Astrocyte (in vitro differentiated cells and primary cell): ENCODE results near the gene GRB2. TPM values are rescaled to one million over a fixed set of nuclear protein-coding genes. Genes with fewer than 3 reads are reported as not detected.
A peak's percentile ranks its signal among the peaks of the same experiment; 100 is the strongest.

ENCODE experiments used
- DNase-seq: peaks from one replicate; pipeline ENCODE4 v3.0.0-alpha.2; 2010; ENCODE audit warnings: low read depth
- FAIRE-seq: peaks from 2 replicates; lab custom pipeline; 2011; peaks lifted over from hg19 to GRCh38; lab: Jason Lieb, UNC
- H2AFZ ChIP-seq: 2 replicates; pipeline ENCODE4 v1.6.0; 2012; ENCODE audit warnings: low read depth, low read length, inconsistent platforms
- H3K27ac ChIP-seq: 2 replicates; pipeline ENCODE4 v1.5.1; 2011; ENCODE audit warnings: low read depth, low read length, inconsistent platforms
- H3K27me3 ChIP-seq: 2 replicates; pipeline ENCODE4 v1.6.0; 2011; ENCODE audit warnings: low read length, inconsistent platforms; ENCODE audit not compliant: insufficient read depth
- H3K36me3 ChIP-seq: 2 replicates; pipeline ENCODE4 v1.5.1; 2011; ENCODE audit warnings: low read length, inconsistent platforms; ENCODE audit not compliant: insufficient read depth
- H3K4me1 ChIP-seq: 2 replicates; pipeline ENCODE4 v1.5.1; 2011; ENCODE audit warnings: low read length, inconsistent platforms; ENCODE audit not compliant: insufficient read depth
- H3K4me2 ChIP-seq: 2 replicates; pipeline ENCODE4 v1.6.0; 2012; ENCODE audit warnings: low read length, inconsistent platforms
- H3K4me3 ChIP-seq: 2 replicates; pipeline ENCODE4 v1.5.1; 2011; ENCODE audit warnings: low read depth, mild to moderate bottlenecking, low read length, inconsistent platforms; ENCODE audit not compliant: insufficient read depth
- H3K79me2 ChIP-seq: 2 replicates; pipeline ENCODE4 v1.6.0; 2012; ENCODE audit warnings: mild to moderate bottlenecking, low read length, inconsistent platforms; ENCODE audit not compliant: insufficient read depth
- H3K9ac ChIP-seq: 2 replicates; pipeline ENCODE4 v1.6.0; 2012; ENCODE audit warnings: mild to moderate bottlenecking, low read length, inconsistent platforms
- H3K9me3 ChIP-seq: 2 replicates; pipeline ENCODE4 v1.5.1; 2012; ENCODE audit warnings: low read depth, mild to moderate bottlenecking, low read length, inconsistent platforms; ENCODE audit not compliant: insufficient read depth
- H4K20me1 ChIP-seq: 2 replicates; pipeline ENCODE4 v1.6.0; 2012; ENCODE audit warnings: low read length, inconsistent platforms; ENCODE audit not compliant: insufficient read depth
- H3K27ac Mint-ChIP-seq: one replicate; pipeline ENCODE4 v1.8.0; 2021; ENCODE audit warnings: mild to moderate bottlenecking, mixed read lengths; ENCODE audit not compliant: unreplicated experiment
- H3K27me3 Mint-ChIP-seq: one replicate; pipeline ENCODE4 v1.8.0; 2021; ENCODE audit warnings: low read depth, mixed read lengths; ENCODE audit not compliant: unreplicated experiment
- H3K36me3 Mint-ChIP-seq: one replicate; pipeline ENCODE4 v1.8.0; 2021; ENCODE audit warnings: low read depth, mixed read lengths; ENCODE audit not compliant: unreplicated experiment
- H3K4me1 Mint-ChIP-seq: one replicate; pipeline ENCODE4 v1.8.0; 2021; ENCODE audit warnings: low read depth, mixed read lengths; ENCODE audit not compliant: unreplicated experiment
- H3K4me3 Mint-ChIP-seq: one replicate; pipeline ENCODE4 v1.8.0; 2021; ENCODE audit warnings: mild to moderate bottlenecking, moderate library complexity, mixed read lengths; ENCODE audit not compliant: unreplicated experiment
- H3K9me3 Mint-ChIP-seq: one replicate; pipeline ENCODE4 v1.8.0; 2021; ENCODE audit warnings: mild to moderate bottlenecking, mixed read lengths; ENCODE audit not compliant: unreplicated experiment
- EZH2 ChIP-seq: IDR thresholded peaks from 2 replicates; pipeline ENCODE4 v1.6.1; 2012; ENCODE audit warnings: mild to moderate bottlenecking, low read length, inconsistent platforms; ENCODE audit not compliant: insufficient read depth
- total RNA-seq: library from RNA; stranded (reverse); gene quantifications from 2 replicates; pipeline ENCODE4 v1.2.1, GENCODE V29; 2021
- TF ChIP-seq, protein P1 (sequence below): IDR thresholded peaks from 2 replicates; pipeline ENCODE4 v1.5.1; 2011; ENCODE audit warnings: low read depth, mild to moderate bottlenecking, inconsistent platforms, low read length, moderate library complexity; ENCODE audit not compliant: insufficient read depth

GRB2 gene
- total RNA-seq, 1 donor from 2014 or later: 168 TPM

DNA sequence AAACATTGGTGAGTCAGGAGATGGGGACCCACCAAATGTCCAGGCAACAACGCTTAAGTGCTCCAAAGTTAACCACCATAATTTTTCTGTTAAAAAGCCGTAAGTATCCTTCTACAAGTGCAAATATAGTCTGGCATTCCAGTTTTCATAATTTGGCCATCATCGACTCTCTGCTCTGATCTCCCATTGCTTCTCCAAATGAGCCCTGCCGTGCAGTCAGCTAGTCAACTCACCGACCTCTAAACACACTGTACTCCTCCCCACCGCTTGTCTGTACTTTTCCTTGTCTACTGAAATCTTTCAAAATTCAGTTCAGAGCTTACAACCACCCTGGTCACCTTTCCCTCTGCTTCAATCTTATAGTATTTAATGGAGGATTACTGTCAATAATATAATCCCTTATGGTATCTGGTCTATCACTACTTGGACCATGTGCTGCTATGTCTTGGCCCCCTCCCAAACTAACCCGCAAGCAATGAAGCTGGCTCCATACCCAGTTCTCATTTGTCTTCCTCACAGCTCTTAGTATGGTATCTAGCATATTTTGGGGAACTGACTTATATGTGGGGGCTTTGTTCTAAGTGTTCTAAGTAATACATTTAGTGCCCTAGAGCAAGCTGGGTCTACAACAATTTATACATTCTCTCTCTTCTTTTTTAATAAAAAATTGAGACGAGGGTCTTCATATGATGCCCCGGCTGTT lies 63.5 kb downstream of the GRB2 start:
- H3K4me3 ChIP-seq: no peak overlapping the region
- H3K4me2 ChIP-seq: no peak overlapping the region
- peaks cover 6% of the 10 kb centered on the region for H3K4me1 ChIP-seq
- no peaks in the 10 kb centered on the region for H3K27me3 Mint-ChIP-seq
- no peaks in the 10 kb centered on the region for H3K9me3 ChIP-seq
- no peak overlapping the region for H3K4me3 Mint-ChIP-seq
- no peaks in the 10 kb centered on the region for H3K27me3 ChIP-seq
- no peak overlapping the region for H3K27ac Mint-ChIP-seq
- H3K36me3 ChIP-seq: no peaks in the 10 kb centered on the region
- no peak overlapping the region for H3K9ac ChIP-seq
- H3K79me2 ChIP-seq: peaks cover 79% of the 10 kb centered on the region
- DNase-seq (no peak), FAIRE-seq (no peak)
- no peak overlapping the region for H2AFZ ChIP-seq
- H3K4me1 Mint-ChIP-seq: peaks cover 52% of the 10 kb centered on the region
- H3K27ac ChIP-seq: no peak overlapping the region
- H3K36me3 Mint-ChIP-seq: peaks cover 2% of the 10 kb centered on the region
- no peaks in the 10 kb centered on the region for H3K9me3 Mint-ChIP-seq
- peaks cover 84% of the 10 kb centered on the region for H4K20me1 ChIP-seq
- no peak for TF ChIP-seq EZH2
- TF ChIP-seq, protein P1, sequence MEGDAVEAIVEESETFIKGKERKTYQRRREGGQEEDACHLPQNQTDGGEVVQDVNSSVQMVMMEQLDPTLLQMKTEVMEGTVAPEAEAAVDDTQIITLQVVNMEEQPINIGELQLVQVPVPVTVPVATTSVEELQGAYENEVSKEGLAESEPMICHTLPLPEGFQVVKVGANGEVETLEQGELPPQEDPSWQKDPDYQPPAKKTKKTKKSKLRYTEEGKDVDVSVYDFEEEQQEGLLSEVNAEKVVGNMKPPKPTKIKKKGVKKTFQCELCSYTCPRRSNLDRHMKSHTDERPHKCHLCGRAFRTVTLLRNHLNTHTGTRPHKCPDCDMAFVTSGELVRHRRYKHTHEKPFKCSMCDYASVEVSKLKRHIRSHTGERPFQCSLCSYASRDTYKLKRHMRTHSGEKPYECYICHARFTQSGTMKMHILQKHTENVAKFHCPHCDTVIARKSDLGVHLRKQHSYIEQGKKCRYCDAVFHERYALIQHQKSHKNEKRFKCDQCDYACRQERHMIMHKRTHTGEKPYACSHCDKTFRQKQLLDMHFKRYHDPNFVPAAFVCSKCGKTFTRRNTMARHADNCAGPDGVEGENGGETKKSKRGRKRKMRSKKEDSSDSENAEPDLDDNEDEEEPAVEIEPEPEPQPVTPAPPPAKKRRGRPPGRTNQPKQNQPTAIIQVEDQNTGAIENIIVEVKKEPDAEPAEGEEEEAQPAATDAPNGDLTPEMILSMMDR: no peak

DNA sequence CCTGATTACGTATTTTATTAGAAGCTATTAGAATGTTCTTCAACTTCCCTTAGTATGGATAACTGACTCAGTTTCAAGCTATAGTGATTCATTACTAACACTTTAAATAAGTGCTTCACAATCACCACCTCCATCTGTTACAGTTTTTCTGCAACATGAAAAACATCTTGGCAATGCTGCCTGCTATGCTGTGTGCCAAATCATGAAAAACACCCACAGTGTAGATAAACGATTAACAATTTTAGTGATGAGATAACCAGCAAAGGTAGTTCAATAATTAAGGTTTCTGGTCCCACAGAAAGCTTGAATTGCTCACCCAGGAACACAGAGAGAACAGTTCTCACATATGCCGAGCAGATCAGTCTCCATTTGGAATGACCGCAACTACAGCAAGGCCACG lies 64.8 kb downstream of the GRB2 start:
- no peak overlapping the region for H3K27ac ChIP-seq
- Mint-ChIP-seq H3K27me3 (no peaks in the 10 kb centered on the region), H3K4me3 (peak overlapping the region; percentile 11), H3K9me3 (no peaks in the 10 kb centered on the region), H3K36me3 (peaks cover 2% of the 10 kb centered on the region), H3K4me1 (peaks cover 49% of the 10 kb centered on the region), H3K27ac (no peak overlapping the region)
- no peaks in the 10 kb centered on the region for H3K9me3 ChIP-seq
- no peak overlapping the region for H3K4me2 ChIP-seq
- H2AFZ ChIP-seq: no peak overlapping the region
- TF ChIP-seq, protein P1: no peak
- no peak for TF ChIP-seq EZH2
- no peak for FAIRE-seq
- H3K4me3 ChIP-seq: no peak overlapping the region
- H3K9ac ChIP-seq: no peak overlapping the region
- H3K79me2 ChIP-seq: peaks cover 80% of the 10 kb centered on the region
- H3K27me3 ChIP-seq: no peaks in the 10 kb centered on the region
- H4K20me1 ChIP-seq: peaks cover 84% of the 10 kb centered on the region
- DNase-seq: peak; percentile 49
- H3K4me1 ChIP-seq: peaks cover 3% of the 10 kb centered on the region
- no peaks in the 10 kb centered on the region for H3K36me3 ChIP-seq

DNA sequence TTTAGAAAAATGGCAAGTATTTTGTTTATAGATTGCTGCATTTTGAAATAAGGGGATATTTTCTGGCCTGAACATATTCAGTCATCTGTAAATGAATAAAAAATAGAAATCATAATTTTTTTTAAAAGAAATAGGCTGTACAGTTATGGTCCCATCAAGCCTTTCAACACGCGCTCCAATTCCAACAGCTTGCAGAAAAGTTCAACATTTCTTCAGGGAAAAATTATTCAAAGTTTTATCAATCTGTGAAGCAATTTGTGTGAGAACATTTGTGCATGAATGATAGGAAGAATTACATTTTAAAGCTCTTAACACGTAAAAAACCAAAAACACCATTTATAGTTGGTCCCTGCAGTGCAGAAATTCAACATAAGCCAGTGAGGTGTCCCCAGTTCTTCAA lies 65.5 kb downstream of the GRB2 start:
- FAIRE-seq (no peak), DNase-seq (no peak)
- Histone ChIP-seq H3K4me1 (no peaks in the 10 kb centered on the region), H3K36me3 (no peaks in the 10 kb centered on the region), H3K4me2 (no peak overlapping the region), H3K79me2 (peaks cover 81% of the 10 kb centered on the region), H2AFZ (no peak overlapping the region), H3K9ac (no peak overlapping the region), H3K27ac (no peak overlapping the region), H3K9me3 (no peaks in the 10 kb centered on the region), H3K4me3 (no peak overlapping the region), H4K20me1 (peaks cover 85% of the 10 kb centered on the region), H3K27me3 (no peaks in the 10 kb centered on the region)
- Mint-ChIP-seq H3K36me3 (peaks cover 2% of the 10 kb centered on the region), H3K4me3 (no peak overlapping the region), H3K4me1 (peaks cover 43% of the 10 kb centered on the region), H3K27me3 (no peaks in the 10 kb centered on the region), H3K27ac (no peak overlapping the region), H3K9me3 (no peaks in the 10 kb centered on the region)
- TF ChIP-seq, protein P1: no peak
- no peak for TF ChIP-seq EZH2
